Measurements from ENCODE around the gene CYB5B.

DNA sequence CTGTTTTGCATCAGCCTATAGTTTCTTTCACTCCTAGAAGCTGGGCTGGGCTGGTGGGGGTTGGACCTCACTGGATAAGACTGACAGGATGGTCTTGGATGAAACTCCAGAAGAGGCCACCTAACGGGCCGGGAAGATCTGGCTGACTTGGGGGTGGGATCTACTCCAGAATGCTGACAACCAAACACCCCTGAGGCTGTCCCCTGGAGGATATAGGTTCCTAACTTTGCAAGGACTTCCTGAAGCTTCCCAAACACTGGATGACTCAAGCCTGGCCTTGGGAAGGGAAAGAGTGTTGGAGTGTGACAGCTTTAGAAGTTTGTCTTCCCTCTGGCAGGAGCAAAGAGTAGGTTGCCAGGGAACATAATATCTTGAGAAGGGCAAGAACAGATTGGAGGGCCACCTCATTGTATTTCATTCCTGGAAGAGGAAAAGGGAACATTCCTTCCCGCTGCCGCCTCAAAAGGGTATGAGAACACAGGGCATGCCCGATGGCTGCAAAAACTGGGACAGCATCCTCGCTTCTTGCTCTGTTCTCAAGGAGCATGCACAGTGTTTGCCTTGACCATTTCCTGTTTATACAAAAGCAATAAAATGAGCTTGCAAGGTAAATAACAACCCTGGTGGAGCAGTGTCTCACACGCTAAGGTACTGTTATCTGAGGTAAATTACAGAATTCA, 6.8 kb upstream of the CYB5B start:
- TF ChIP-seq POLR2A (IDR thresholded peaks at IDR 0.05; ENCODE audit: low read depth, low read length): no peak
- no peak for TF ChIP-seq POLR2AphosphoS5 (IDR thresholded peaks at IDR 0.05; ENCODE audit: low read depth, low read length)
